HG02798 (cell line): ENCODE results near the gene SLC12A4.
A peak's percentile ranks its signal among the peaks of the same experiment; 100 is the strongest.
"Not testable (repeated sequence)": the region's sequence is repeated elsewhere in the genome, so short reads cannot be mapped to it uniquely, and the experiment has no call there.

ENCODE experiments used
- ATAC-seq: cut with Tn5 transposase; IDR thresholded peaks from one replicate; pipeline ENCODE4 v1.9.1; 2021; ENCODE audit warnings: mild to moderate bottlenecking; ENCODE audit not compliant: unreplicated experiment, poor library complexity

The SLC12A4 gene

GRCh38 chr16:67943619-67944504 is 24.6 kb downstream of the SLC12A4 start, which contains the start of gene LCAT:
Gene LCAT, minus strand, starts transcription at chr16:67944120. Its CDS starts 19 bp downstream, at chr16:67944101.
- ATAC-seq, result no peak

- ATAC-seq, result no peak
Measured at GRCh38 chr16:67943256-67943618, 25.2 kb downstream of the SLC12A4 start.

- ATAC-seq, result no peak
Measured at GRCh38 chr16:67942510-67943255, 25.8 kb downstream of the SLC12A4 start.

- ATAC-seq, result no peak
Measured at GRCh38 chr16:67942200-67942509, 26.3 kb downstream of the SLC12A4 start.

- ATAC-seq, result no peak
Measured at GRCh38 chr16:67941469-67942199, 26.8 kb downstream of the SLC12A4 start.

GRCh38 chr16:67940446-67941089 is 27.9 kb downstream of the SLC12A4 start:
- ATAC-seq, result no peak

GRCh38 chr16:67939507-67940445 is 28.7 kb downstream of the SLC12A4 start:
- no peak for ATAC-seq

- not testable (repeated sequence) for ATAC-seq
Measured at GRCh38 chr16:67937713-67938112, 30.7 kb downstream of the SLC12A4 start.

GRCh38 chr16:67936880-67937605 is 31.4 kb downstream of the SLC12A4 start:
- ATAC-seq, result peak; percentile 57

- ATAC-seq, result no peak
Measured at GRCh38 chr16:67936124-67936879, 32.1 kb downstream of the SLC12A4 start, which contains the start of gene PSMB10. Gene PSMB10, minus strand, starts transcription at chr16:67936850. Its CDS starts 101 bp downstream, at chr16:67936749.

GRCh38 chr16:67935402-67936123 is 32.9 kb downstream of the SLC12A4 start:
- ATAC-seq, result peak; percentile 94

GRCh38 chr16:67935101-67935401 is 33.4 kb downstream of the SLC12A4 start:
- no peak for ATAC-seq

- ATAC-seq, result no peak
Measured at GRCh38 chr16:67934306-67935100, 33.9 kb downstream of the SLC12A4 start.

- ATAC-seq, result no peak
Measured at GRCh38 chr16:67933805-67934204, 34.6 kb downstream of the SLC12A4 start.

GRCh38 chr16:67932462-67932840 is 36.0 kb downstream of the SLC12A4 start:
- no peak for ATAC-seq

- ATAC-seq, result no peak
Measured at GRCh38 chr16:67931712-67932461, 36.5 kb downstream of the SLC12A4 start, which contains the start of gene CTRL. Gene CTRL, minus strand, starts transcription at chr16:67931862. Its CDS starts 10 bp downstream, at chr16:67931852.
